IPS-15b (cell line): Measurements from ENCODE around the gene S100A16.
"Not testable (repeated sequence)": the region's sequence is repeated elsewhere in the genome, so short reads cannot be mapped to it uniquely, and the experiment has no call there.

ENCODE experiments used
- H3K27me3 ChIP-seq: one replicate; pipeline ENCODE4 v1.6.1; 2013; ENCODE audit warnings: low read length; ENCODE audit not compliant: control insufficient read depth, insufficient read depth
- H3K36me3 ChIP-seq: one replicate; pipeline ENCODE4 v1.6.1; 2013; ENCODE audit warnings: low read length; ENCODE audit not compliant: control insufficient read depth, insufficient read depth
- H3K4me1 ChIP-seq: one replicate; pipeline ENCODE4 v1.6.1; 2013; ENCODE audit warnings: mild to moderate bottlenecking, low read length; ENCODE audit not compliant: control insufficient read depth, insufficient read depth
- H3K4me3 ChIP-seq: one replicate; pipeline ENCODE4 v1.5.1; 2013; ENCODE audit warnings: low read depth, low read length
- H3K9ac ChIP-seq: one replicate; pipeline ENCODE4 v1.6.1; 2013; ENCODE audit warnings: low read depth, mild to moderate bottlenecking, low read length
- H3K9me3 ChIP-seq: one replicate; pipeline ENCODE4 v1.6.1; 2013; ENCODE audit warnings: mild to moderate bottlenecking, low read length; ENCODE audit not compliant: control insufficient read depth, insufficient read depth

Gene S100A16

DNA sequence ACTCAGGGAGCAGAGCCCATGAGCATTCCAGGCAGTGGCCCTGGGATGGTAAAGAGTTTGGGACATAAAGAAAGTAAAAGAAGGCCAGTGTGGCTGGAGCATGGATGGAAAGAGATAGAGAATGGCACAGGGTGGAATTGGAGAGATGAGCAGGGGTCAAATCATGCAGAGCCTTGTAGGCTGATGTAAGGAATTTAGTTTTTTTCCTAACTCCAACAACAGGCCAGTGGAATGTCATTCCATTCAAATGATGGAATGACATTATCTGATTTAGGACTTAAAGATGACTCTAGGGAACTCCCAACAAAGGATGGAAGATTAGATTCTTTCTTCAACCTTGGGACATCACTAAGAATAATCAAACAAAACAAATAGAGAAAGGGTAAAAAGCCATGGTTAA is 34.4 kb downstream of the S100A16 start:
- H3K36me3 ChIP-seq, result no peaks in the 10 kb centered on the region
- no peaks in the 10 kb centered on the region for H3K9me3 ChIP-seq
- no peaks in the 10 kb centered on the region for H3K27me3 ChIP-seq
- no peak overlapping the region for H3K9ac ChIP-seq
- peaks cover 6% of the 10 kb centered on the region for H3K4me1 ChIP-seq
- H3K4me3 ChIP-seq, result no peak overlapping the region

DNA sequence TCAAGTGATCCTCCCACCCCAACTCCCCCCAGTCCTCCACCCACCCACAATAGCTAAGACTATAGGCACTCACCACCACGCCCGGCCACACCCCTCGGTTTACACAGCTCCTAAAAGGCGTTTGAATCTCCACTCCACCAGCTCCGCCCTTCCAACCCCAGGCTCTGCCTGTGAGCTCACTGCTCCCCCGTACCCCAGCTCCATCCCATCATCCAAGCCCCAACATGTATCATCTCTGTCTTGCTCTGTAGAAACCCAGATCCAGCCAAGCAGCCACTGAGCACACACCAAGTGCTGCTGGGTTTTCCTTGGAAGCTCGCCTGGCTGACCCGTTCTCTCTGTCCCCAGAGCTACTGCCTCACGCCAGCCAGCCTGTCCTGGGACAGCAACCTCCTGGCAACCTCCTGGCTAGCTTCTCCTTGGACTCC is 35.3 kb downstream of the S100A16 start:
- Histone ChIP-seq H3K27me3 (no peaks in the 10 kb centered on the region), H3K9ac (no peak overlapping the region), H3K36me3 (no peaks in the 10 kb centered on the region), H3K4me3 (no peak overlapping the region), H3K9me3 (no peaks in the 10 kb centered on the region), H3K4me1 (peaks cover 6% of the 10 kb centered on the region)

GRCh38 chr1:153577138-153577537 is 35.8 kb downstream of the S100A16 start:
- Histone ChIP-seq H3K4me1 (peaks cover 6% of the 10 kb centered on the region), H3K9ac (no peak overlapping the region), H3K4me3 (no peak overlapping the region), H3K9me3 (no peaks in the 10 kb centered on the region), H3K36me3 (no peaks in the 10 kb centered on the region), H3K27me3 (no peaks in the 10 kb centered on the region)

DNA sequence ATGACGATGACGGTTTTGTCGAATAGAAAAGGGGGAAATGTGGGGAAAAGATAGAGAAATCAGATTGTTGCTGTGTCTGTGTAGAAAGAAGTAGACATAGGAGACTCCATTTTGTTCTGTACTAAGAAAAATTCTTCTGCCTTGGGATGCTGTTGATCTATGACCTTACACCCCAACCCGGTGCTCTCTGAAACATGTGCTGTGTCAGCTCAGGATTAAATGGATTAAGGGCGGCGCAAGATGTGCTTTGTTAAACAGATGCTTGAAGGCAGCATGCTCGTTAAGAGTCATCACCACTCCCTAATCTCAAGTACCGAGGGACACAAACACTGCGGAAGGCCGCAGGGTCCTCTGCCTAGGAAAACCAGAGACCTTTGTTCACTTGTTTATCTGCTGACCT is 37.4 kb downstream of the S100A16 start:
- H3K36me3 ChIP-seq, H3K4me1 ChIP-seq, H3K4me3 ChIP-seq, H3K9ac ChIP-seq, H3K9me3 ChIP-seq, H3K27me3 ChIP-seq: not testable (repeated sequence)

DNA sequence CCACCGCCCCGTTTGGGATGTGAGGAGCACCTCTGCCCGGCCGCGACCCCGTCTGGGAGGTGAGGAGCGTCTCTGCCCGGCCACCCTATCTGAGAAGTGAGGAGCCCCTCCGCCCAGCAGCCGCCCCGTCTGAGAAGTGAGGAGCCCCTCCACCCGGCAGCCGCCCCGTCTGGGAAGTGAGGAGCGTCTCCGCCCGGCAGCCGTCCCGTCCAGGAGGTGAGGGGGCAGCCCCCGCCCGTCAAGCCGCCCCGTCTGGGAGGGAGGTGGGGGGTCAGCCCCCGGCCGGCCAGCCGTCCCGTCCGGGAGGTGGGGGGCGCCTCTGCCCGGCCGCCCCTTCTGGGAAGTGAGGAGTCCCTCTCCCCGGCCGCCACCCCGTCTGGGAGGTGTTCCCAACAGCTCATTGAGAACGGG is 37.9 kb downstream of the S100A16 start:
- H3K36me3 ChIP-seq, H3K9ac ChIP-seq, H3K27me3 ChIP-seq, H3K9me3 ChIP-seq, H3K4me3 ChIP-seq, H3K4me1 ChIP-seq: not testable (repeated sequence)

GRCh38 chr1:153573351-153573750 is 39.6 kb downstream of the S100A16 start:
- Histone ChIP-seq H3K4me1 (peaks cover 6% of the 10 kb centered on the region), H3K9ac (no peak overlapping the region), H3K9me3 (no peaks in the 10 kb centered on the region)

DNA sequence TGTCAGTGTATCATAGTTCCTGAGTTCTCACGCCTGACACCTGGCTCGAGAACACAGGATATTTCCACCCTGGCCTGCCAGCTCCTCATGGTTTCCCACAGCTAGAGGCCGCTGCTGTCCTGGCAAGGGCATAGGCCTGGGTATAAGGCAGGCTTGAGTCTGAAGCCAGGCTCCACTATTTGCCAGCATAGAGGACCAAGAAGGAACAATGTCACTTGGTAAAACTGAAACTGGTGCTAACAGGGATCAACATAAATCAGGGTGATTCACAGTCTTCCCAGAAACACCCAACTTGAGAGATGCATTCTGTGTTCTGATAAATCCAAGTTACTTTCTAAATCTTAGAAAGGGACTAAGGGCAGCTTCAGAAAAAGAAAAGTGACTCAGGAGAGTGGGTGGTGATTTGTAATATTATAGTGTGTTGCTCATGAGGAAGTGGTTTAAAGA is 40.3 kb downstream of the S100A16 start:
- no peaks in the 10 kb centered on the region for H3K27me3 ChIP-seq
- no peaks in the 10 kb centered on the region for H3K36me3 ChIP-seq
- H3K9ac ChIP-seq, result no peak overlapping the region
- peaks cover 10% of the 10 kb centered on the region for H3K4me1 ChIP-seq
- H3K9me3 ChIP-seq, result no peaks in the 10 kb centered on the region
- no peak overlapping the region for H3K4me3 ChIP-seq

More at GRCh38 chr1:153573351-153573750, 39.6 kb downstream of the S100A16 start:
- Histone ChIP-seq H3K36me3 (no peaks in the 10 kb centered on the region), H3K27me3 (no peaks in the 10 kb centered on the region), H3K4me3 (no peak overlapping the region)

GRCh38 chr1:153571706-153572105 is 41.2 kb downstream of the S100A16 start:
- Histone ChIP-seq H3K27me3 (no peaks in the 10 kb centered on the region), H3K9me3 (no peaks in the 10 kb centered on the region), H3K4me1 (peaks cover 16% of the 10 kb centered on the region), H3K9ac (no peak overlapping the region), H3K4me3 (no peak overlapping the region), H3K36me3 (no peaks in the 10 kb centered on the region)

- Histone ChIP-seq H3K27me3 (no peaks in the 10 kb centered on the region), H3K4me3 (no peak overlapping the region), H3K9me3 (no peaks in the 10 kb centered on the region), H3K9ac (no peak overlapping the region), H3K36me3 (no peaks in the 10 kb centered on the region), H3K4me1 (peaks cover 20% of the 10 kb centered on the region)
These were observed 42.1 kb downstream of the S100A16 start for GRCh38 chr1:153570874-153571273.

GRCh38 chr1:153569465-153569864 is 43.5 kb downstream of the S100A16 start:
- no peaks in the 10 kb centered on the region for H3K9me3 ChIP-seq
- H3K4me1 ChIP-seq, result peaks cover 21% of the 10 kb centered on the region
- no peak overlapping the region for H3K4me3 ChIP-seq
- H3K9ac ChIP-seq, result no peak overlapping the region
- H3K36me3 ChIP-seq, result no peaks in the 10 kb centered on the region
- H3K27me3 ChIP-seq, result no peaks in the 10 kb centered on the region

GRCh38 chr1:153568367-153569099 is 44.4 kb downstream of the S100A16 start:
- H3K9me3 ChIP-seq, result no peaks in the 10 kb centered on the region
- H3K4me3 ChIP-seq, result peak overlapping the region; percentile 40
- peak overlapping the region; percentile 47 for H3K9ac ChIP-seq
- H3K27me3 ChIP-seq, result no peaks in the 10 kb centered on the region
- no peaks in the 10 kb centered on the region for H3K36me3 ChIP-seq
- peaks cover 21% of the 10 kb centered on the region for H3K4me1 ChIP-seq

DNA sequence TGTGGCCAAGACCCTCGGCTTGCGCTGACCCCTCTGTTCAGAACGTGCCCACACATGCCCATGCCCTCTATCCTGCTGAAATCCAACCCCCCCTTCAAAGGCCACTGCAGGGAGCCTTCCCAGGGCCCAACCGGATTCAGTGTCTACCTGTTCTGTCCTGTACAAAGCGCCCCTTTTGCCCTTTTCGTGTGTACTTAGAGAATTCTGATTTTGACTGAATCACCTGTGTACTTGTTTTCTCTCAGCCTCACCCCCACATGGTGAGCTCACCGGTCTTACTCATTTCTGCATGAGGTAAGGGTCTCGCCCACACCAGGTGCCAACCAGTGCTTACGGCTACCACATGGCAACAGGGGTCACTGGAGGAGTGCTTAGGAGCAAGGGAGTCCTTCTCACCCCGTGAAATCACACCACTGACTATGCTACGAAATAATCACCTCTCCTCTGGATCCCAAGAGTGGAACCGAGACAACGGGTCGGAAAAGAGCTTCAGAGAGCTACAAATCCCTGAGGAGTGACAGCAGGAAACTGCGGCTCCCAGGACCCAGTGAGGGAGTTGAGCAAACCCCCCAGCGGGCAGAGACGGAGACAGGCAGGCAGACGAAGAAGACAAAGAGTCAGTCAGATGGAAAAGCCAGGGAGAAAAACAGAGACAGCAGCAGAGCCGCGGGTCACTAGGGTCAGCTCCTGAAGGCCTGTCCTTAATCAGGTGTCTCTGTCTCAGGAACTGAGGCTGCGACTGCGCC is 45.1 kb downstream of the S100A16 start:
- Histone ChIP-seq H3K9me3 (no peaks in the 10 kb centered on the region), H3K36me3 (no peaks in the 10 kb centered on the region), H3K27me3 (no peaks in the 10 kb centered on the region), H3K4me3 (peak overlapping the region; percentile 40), H3K4me1 (peaks cover 21% of the 10 kb centered on the region), H3K9ac (no peak overlapping the region)
